Activated CD8-positive, alpha-beta memory T cell treated with anti-CD3 and anti-CD28 coated beads for 36 hours (primary cell): ENCODE measurements around the gene ZPBP. TPM values are rescaled to one million over a fixed set of nuclear protein-coding genes. Genes with fewer than 3 reads are reported as not detected.

Source experiments
- total RNA-seq, 2 experiments: library from RNA; stranded (reverse); gene quantifications; one replicate each; pipeline ENCODE4 v1.2.3, GENCODE V29; 2021

ZPBP gene
- total RNA-seq, 2 experiments from 2014 or later: 0.42 TPM; not detected in 1

Other genes starting within 250 kb of the ZPBP start
- gene IKZF1, start 211.5 kb upstream of the ZPBP start, total RNA-seq: 100 to 1,000 TPM; 232 to 236 TPM